Measurements from ENCODE around the gene ARHGAP24. TPM values are rescaled to one million over a fixed set of nuclear protein-coding genes. Genes with fewer than 3 reads are reported as not detected.

Gene ARHGAP24
- total RNA-seq, 1 donor from 2014 or later: 15.0 TPM

DNA sequence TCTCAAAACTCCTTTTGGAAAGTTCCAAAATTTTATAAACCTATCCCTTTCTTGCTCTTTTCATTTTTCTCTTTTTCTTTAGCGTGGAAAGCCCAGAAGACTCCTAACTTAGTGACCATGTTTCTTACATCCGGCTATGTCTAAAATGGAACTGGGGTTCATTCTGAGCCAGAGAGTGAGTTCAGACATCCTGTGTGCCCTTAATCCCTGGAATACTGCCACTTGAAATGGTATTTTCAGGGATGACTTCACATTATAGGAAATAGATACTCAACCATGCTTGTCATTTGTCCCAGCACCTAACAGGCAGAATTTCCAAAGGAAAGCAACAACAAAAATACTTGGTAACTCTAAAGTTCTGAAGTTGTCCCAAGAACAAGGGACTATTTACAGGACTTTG is 379.6 kb downstream of the ARHGAP24 start:
- no peaks in the 10 kb centered on the region for H3K4me1 Mint-ChIP-seq

DNA sequence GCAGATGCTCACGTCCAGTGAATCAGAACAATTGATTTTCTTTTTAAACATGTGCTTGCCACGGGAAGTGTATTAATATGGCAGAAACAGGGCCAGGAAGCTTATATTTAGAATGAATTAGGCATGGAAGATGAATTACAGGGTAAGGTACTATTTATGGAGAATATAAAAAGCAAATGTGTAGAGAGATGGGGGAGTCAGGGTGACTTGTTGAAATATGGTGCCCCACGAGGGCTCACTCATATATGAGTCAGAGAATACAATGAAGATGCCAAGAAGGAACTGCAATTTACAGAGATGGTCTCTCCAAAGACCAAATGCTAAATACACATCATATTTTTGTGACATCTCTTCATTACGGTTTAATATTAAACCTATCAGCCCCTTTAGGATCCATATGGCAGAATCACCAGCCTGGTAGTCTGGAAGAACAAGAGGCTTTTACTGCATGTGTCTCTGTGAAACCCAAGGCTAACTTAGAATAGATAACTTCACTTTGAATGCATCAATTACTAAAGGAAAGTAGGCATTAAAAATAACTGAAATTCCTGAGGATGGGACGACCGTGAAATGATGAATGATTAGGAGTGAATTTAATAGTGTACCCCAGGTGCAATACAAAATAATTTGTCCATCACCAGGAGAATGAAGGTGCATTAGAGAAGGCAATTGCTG is 385.3 kb downstream of the ARHGAP24 start:
- no peak overlapping the region for H3K4me3 Mint-ChIP-seq
- no peaks in the 10 kb centered on the region for H3K27me3 Mint-ChIP-seq (ENCODE audit: low read depth)
- H3K27ac Mint-ChIP-seq: no peak overlapping the region
- peaks cover 3% of the 10 kb centered on the region for H3K9me3 Mint-ChIP-seq
- no peaks in the 10 kb centered on the region for H3K36me3 Mint-ChIP-seq
- DNase-seq (ENCODE audit: low spot score in 2 of 2, unreplicated experiment in 2 of 2): no peak
- TF ChIP-seq, protein P1, sequence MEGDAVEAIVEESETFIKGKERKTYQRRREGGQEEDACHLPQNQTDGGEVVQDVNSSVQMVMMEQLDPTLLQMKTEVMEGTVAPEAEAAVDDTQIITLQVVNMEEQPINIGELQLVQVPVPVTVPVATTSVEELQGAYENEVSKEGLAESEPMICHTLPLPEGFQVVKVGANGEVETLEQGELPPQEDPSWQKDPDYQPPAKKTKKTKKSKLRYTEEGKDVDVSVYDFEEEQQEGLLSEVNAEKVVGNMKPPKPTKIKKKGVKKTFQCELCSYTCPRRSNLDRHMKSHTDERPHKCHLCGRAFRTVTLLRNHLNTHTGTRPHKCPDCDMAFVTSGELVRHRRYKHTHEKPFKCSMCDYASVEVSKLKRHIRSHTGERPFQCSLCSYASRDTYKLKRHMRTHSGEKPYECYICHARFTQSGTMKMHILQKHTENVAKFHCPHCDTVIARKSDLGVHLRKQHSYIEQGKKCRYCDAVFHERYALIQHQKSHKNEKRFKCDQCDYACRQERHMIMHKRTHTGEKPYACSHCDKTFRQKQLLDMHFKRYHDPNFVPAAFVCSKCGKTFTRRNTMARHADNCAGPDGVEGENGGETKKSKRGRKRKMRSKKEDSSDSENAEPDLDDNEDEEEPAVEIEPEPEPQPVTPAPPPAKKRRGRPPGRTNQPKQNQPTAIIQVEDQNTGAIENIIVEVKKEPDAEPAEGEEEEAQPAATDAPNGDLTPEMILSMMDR (IDR thresholded peaks at IDR 0.05; ENCODE audit: unreplicated experiment): no peak
- no peaks in the 10 kb centered on the region for H3K4me1 Mint-ChIP-seq

More for the DNA sequence above, 379.6 kb downstream of the ARHGAP24 start:
- Mint-ChIP-seq H3K27me3 (ENCODE audit: low read depth) (no peaks in the 10 kb centered on the region), H3K4me3 (no peak overlapping the region), H3K9me3 (peaks cover 31% of the 10 kb centered on the region), H3K27ac (no peak overlapping the region), H3K36me3 (peaks cover 21% of the 10 kb centered on the region)
- DNase-seq (ENCODE audit: low spot score in 2 of 2, unreplicated experiment in 2 of 2): no peak
- TF ChIP-seq, protein P1 (IDR thresholded peaks at IDR 0.05; ENCODE audit: unreplicated experiment): no peak

DNA sequence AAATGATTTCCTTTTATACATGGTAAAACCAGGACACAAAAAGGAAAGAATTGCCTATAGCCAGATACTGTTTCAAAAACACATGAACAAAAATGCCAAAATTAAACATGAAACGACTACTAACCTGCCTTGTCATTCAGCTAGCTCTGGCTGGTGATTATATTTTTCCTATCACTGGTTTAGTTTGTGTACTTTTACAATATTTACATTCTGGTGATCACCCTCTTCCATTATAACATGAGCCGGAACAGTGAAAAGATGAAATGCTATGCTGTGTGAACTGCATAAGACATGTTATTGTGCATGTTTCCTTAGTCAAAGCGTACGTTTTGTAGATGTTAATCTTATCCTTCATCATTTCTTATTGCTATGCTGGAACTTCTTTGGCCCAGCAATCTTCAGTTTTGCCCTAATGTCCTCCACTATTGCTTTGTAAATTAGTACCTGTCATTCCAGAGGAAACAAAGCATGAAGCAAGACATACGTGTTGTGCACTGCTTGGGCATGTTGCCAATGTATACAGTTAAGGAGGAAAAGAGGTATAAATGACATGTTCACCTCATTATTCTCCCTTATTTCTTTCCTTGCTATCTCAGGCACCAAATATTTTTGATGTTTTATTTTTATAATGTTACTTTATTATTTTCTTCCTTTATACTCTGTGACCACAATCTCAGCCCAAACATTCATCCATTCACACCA is 386.3 kb downstream of the ARHGAP24 start:
- H3K4me3 Mint-ChIP-seq: no peak overlapping the region
- no peaks in the 10 kb centered on the region for H3K27me3 Mint-ChIP-seq (ENCODE audit: low read depth)
- H3K4me1 Mint-ChIP-seq: peaks cover 2% of the 10 kb centered on the region
- TF ChIP-seq, protein P1 (IDR thresholded peaks at IDR 0.05; ENCODE audit: unreplicated experiment): no peak
- no peaks in the 10 kb centered on the region for H3K36me3 Mint-ChIP-seq
- no peak for DNase-seq (ENCODE audit: low spot score in 2 of 2, unreplicated experiment in 2 of 2)
- H3K27ac Mint-ChIP-seq: no peak overlapping the region
- no peaks in the 10 kb centered on the region for H3K9me3 Mint-ChIP-seq

DNA sequence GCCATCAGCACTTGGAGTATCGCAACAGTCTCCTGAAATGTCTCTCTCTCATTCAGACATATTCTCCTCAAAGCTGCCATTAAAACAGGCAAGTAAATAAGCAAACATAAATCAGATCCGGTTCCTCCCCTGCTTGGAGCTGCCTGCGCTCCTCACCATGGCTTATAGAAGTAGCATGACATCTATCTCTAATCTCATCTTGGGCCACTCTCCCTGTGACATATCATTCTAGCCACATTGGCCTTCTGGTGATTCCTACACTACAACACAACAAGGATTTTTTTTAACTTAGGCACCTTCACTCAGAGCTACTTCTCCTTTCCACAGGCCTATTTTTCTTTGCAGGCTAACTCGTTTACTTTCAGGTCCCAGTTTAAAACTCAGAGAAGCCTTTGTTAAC is 387.9 kb downstream of the ARHGAP24 start:
- Mint-ChIP-seq H3K36me3 (no peaks in the 10 kb centered on the region), H3K27me3 (ENCODE audit: low read depth) (no peaks in the 10 kb centered on the region), H3K27ac (no peak overlapping the region), H3K4me1 (peaks cover 6% of the 10 kb centered on the region), H3K9me3 (no peaks in the 10 kb centered on the region), H3K4me3 (no peak overlapping the region)
- TF ChIP-seq, protein P1 (IDR thresholded peaks at IDR 0.05; ENCODE audit: unreplicated experiment): no peak
- DNase-seq (ENCODE audit: low spot score in 2 of 2, unreplicated experiment in 2 of 2): no peak

DNA sequence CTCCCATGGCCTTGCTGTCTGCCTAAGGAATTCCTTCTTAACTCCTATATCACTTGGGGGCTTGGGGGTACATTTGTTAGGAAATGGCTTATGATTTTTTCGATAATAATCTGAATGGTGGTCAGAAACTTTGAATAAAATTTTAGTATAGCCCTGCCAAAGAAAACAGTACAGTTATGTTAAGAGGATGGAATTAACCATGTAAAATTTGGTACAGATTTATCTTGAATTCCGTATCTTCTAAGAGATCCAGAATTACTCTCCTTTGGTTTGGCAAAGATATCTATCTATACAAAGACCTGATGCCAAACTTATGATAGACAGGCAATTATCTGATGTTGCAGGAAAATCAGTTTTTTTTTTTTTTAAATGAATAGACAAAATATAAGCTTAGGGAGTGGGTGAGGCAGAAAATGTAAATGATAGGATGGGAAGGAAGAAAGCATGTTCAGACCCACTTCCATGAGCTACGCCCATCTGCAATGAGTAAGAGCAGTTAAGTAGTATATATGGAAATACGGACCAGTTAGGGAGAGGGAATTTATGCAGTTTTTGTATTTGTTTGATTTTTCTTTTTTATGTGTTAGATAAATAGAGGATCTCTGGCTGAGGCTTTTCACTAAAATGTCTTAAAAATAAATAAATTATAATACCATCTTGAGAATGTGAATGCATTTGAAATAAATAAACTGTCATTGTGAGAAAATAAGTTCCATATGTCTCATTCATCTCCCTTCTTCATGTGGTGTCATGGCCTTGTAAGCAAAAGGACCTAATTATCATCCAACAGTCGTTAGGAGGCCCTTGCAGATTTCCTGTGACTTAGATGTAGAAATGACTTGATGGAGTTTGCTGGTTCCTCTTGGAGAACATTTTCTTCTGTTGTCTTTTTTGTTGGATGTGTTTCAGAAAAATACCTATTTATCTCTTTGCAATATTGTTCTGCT is 389.6 kb downstream of the ARHGAP24 start:
- peaks cover 13% of the 10 kb centered on the region for H3K4me1 Mint-ChIP-seq
- H3K27me3 Mint-ChIP-seq (ENCODE audit: low read depth): no peaks in the 10 kb centered on the region
- no peak overlapping the region for H3K27ac Mint-ChIP-seq
- no peak for DNase-seq (ENCODE audit: low spot score in 2 of 2, unreplicated experiment in 2 of 2)
- no peaks in the 10 kb centered on the region for H3K36me3 Mint-ChIP-seq
- no peak overlapping the region for H3K4me3 Mint-ChIP-seq
- no peaks in the 10 kb centered on the region for H3K9me3 Mint-ChIP-seq
- TF ChIP-seq, protein P1 (IDR thresholded peaks at IDR 0.05; ENCODE audit: unreplicated experiment): no peak

Measured in mesothelial cell of epicardium (in vitro differentiated cells).